Lung microvascular endothelial cell (primary cell): ENCODE results near the gene PIK3R3. TPM values are rescaled to one million over a fixed set of nuclear protein-coding genes. Genes with fewer than 3 reads are reported as not detected.

Experiments
- DNase-seq, 2 donors: peaks; one replicate each; pipeline versions ENCODE4 v3.0.0 to v3.0.0-alpha.2; 2010; ENCODE audit warnings: low read depth in 2 of 2
- total RNA-seq: library from RNA; depleted of rRNA; stranded (reverse); fragments of >200 nt; gene quantifications from 2 replicates; pipeline ENCODE4 v1.2.1, GENCODE V29; 2014

PIK3R3 gene
- total RNA-seq, 1 donor from 2014 or later, result 11.7 TPM

- DNase-seq, result no peak
Measured at GRCh38 chr1:46027788-46028573, 104.4 kb downstream of the PIK3R3 start.

- no peak for DNase-seq
Measured at GRCh38 chr1:46026531-46026930, 105.9 kb downstream of the PIK3R3 start.

- DNase-seq, result no peak
Measured at GRCh38 chr1:46021046-46021996, 111.1 kb downstream of the PIK3R3 start.

- DNase-seq, result peak in 1 of 2 donors; percentile 16
Measured at GRCh38 chr1:46020010-46020409, 112.4 kb downstream of the PIK3R3 start.

GRCh38 chr1:46019348-46019747, 113.1 kb downstream of the PIK3R3 start:
- no peak for DNase-seq

GRCh38 chr1:46017876-46018503, 114.4 kb downstream of the PIK3R3 start:
- no peak for DNase-seq

- DNase-seq, result no peak
Measured at GRCh38 chr1:46013581-46013980, 118.8 kb downstream of the PIK3R3 start.

- DNase-seq, result no peak
Measured at GRCh38 chr1:46012236-46012635, 120.2 kb downstream of the PIK3R3 start.

GRCh38 chr1:46011121-46011695, 121.2 kb downstream of the PIK3R3 start:
- no peak for DNase-seq

- DNase-seq, result no peak
Measured at GRCh38 chr1:46010611-46011010, 121.8 kb downstream of the PIK3R3 start.

- no peak for DNase-seq
Measured at GRCh38 chr1:46008585-46008984, 123.8 kb downstream of the PIK3R3 start.

- no peak for DNase-seq
Measured at GRCh38 chr1:46005594-46005993, 126.8 kb downstream of the PIK3R3 start.

- DNase-seq, result no peak
Measured at GRCh38 chr1:46004492-46004891, 127.9 kb downstream of the PIK3R3 start.

- no peak for DNase-seq
Measured at GRCh38 chr1:46003315-46003714, 129.1 kb downstream of the PIK3R3 start.

GRCh38 chr1:46002551-46003150, 129.8 kb downstream of the PIK3R3 start:
- no peak for DNase-seq

GRCh38 chr1:46001081-46001785, 131.2 kb downstream of the PIK3R3 start:
- DNase-seq, result peak in 1 of 2 donors; percentile 63

- DNase-seq, result peak in 1 of 2 donors; percentile 47
Measured at GRCh38 chr1:45999507-45999906, 132.9 kb downstream of the PIK3R3 start.

GRCh38 chr1:45998020-45998617, 134.3 kb downstream of the PIK3R3 start:
- DNase-seq, result no peak

GRCh38 chr1:45995298-45995697, 137.1 kb downstream of the PIK3R3 start:
- DNase-seq, result no peak

GRCh38 chr1:45994423-45994822, 138.0 kb downstream of the PIK3R3 start:
- no peak for DNase-seq
